ENCODE data around the gene RPS6KA6. TPM values are rescaled to one million over a fixed set of nuclear protein-coding genes. Genes with fewer than 3 reads are reported as not detected.

The RPS6KA6 gene
- total and polyA plus RNA-seq, 2 experiments from 2014 or later = 3.6 to 14.0 TPM

- ATAC-seq (no peak), DNase-seq (ENCODE audit: low spot score) (no peak)
Observed at GRCh38 chrX:84108584-84108983, 79.4 kb downstream of the RPS6KA6 start.

GRCh38 chrX:84099120-84099519, 88.9 kb downstream of the RPS6KA6 start:
- no peaks in the 10 kb centered on the region for H3K79me2 ChIP-seq (replicated peaks; ENCODE audit: insufficient read depth)
- H2AFZ ChIP-seq = no peak overlapping the region
- Mint-ChIP-seq H3K27ac (no peak overlapping the region), H3K4me1 (no peaks in the 10 kb centered on the region), H3K4me3 (no peak overlapping the region), H3K9me3 (no peaks in the 10 kb centered on the region), H3K27me3 (ENCODE audit: insufficient read depth, low read depth, poor library complexity) (no peaks in the 10 kb centered on the region), H3K36me3 (ENCODE audit: low read depth) (no peaks in the 10 kb centered on the region)
- H3K27ac ChIP-seq (ENCODE audit: low read depth) = no peak overlapping the region
- H3K36me3 ChIP-seq (ENCODE audit: insufficient read depth) = no peaks in the 10 kb centered on the region
- no peak overlapping the region for H3K4me2 ChIP-seq
- H3F3A ChIP-seq (replicated peaks; ENCODE audit: low read depth) = no peaks in the 10 kb centered on the region
- no peak for DNase-seq (ENCODE audit: low spot score)
- H3K9me2 ChIP-seq (ENCODE audit: insufficient read depth) = no peaks in the 10 kb centered on the region
- H3K4me3 ChIP-seq = no peak overlapping the region
- ATAC-seq = no peak
- no peaks in the 10 kb centered on the region for H3K4me1 ChIP-seq (ENCODE audit: insufficient read depth)
- no peaks in the 10 kb centered on the region for H3K27me3 ChIP-seq (ENCODE audit: insufficient read depth)
- no peaks in the 10 kb centered on the region for H4K20me1 ChIP-seq (replicated peaks; ENCODE audit: insufficient read depth)
- TF ChIP-seq EZH2phosphoT487 (IDR thresholded peaks at IDR 0.05; ENCODE audit: unreplicated experiment) (no peak), POLR2AphosphoS5 (IDR thresholded peaks at IDR 0.05; ENCODE audit: low read depth) (no peak), JUNB (IDR thresholded peaks at IDR 0.05; ENCODE audit: unreplicated experiment) (no peak), NANOG (IDR thresholded peaks at IDR 0.05; ENCODE audit: borderline replicate concordance) (no peak), ZNF114 (CRISPR knock-in tag; IDR thresholded peaks at IDR 0.05) (no peak), EZH2 (IDR thresholded peaks at IDR 0.05; ENCODE audit: low read depth, unreplicated experiment) (no peak), STAT1 (IDR thresholded peaks at IDR 0.05; ENCODE audit: unreplicated experiment) (no peak)
- TF ChIP-seq, protein P1, sequence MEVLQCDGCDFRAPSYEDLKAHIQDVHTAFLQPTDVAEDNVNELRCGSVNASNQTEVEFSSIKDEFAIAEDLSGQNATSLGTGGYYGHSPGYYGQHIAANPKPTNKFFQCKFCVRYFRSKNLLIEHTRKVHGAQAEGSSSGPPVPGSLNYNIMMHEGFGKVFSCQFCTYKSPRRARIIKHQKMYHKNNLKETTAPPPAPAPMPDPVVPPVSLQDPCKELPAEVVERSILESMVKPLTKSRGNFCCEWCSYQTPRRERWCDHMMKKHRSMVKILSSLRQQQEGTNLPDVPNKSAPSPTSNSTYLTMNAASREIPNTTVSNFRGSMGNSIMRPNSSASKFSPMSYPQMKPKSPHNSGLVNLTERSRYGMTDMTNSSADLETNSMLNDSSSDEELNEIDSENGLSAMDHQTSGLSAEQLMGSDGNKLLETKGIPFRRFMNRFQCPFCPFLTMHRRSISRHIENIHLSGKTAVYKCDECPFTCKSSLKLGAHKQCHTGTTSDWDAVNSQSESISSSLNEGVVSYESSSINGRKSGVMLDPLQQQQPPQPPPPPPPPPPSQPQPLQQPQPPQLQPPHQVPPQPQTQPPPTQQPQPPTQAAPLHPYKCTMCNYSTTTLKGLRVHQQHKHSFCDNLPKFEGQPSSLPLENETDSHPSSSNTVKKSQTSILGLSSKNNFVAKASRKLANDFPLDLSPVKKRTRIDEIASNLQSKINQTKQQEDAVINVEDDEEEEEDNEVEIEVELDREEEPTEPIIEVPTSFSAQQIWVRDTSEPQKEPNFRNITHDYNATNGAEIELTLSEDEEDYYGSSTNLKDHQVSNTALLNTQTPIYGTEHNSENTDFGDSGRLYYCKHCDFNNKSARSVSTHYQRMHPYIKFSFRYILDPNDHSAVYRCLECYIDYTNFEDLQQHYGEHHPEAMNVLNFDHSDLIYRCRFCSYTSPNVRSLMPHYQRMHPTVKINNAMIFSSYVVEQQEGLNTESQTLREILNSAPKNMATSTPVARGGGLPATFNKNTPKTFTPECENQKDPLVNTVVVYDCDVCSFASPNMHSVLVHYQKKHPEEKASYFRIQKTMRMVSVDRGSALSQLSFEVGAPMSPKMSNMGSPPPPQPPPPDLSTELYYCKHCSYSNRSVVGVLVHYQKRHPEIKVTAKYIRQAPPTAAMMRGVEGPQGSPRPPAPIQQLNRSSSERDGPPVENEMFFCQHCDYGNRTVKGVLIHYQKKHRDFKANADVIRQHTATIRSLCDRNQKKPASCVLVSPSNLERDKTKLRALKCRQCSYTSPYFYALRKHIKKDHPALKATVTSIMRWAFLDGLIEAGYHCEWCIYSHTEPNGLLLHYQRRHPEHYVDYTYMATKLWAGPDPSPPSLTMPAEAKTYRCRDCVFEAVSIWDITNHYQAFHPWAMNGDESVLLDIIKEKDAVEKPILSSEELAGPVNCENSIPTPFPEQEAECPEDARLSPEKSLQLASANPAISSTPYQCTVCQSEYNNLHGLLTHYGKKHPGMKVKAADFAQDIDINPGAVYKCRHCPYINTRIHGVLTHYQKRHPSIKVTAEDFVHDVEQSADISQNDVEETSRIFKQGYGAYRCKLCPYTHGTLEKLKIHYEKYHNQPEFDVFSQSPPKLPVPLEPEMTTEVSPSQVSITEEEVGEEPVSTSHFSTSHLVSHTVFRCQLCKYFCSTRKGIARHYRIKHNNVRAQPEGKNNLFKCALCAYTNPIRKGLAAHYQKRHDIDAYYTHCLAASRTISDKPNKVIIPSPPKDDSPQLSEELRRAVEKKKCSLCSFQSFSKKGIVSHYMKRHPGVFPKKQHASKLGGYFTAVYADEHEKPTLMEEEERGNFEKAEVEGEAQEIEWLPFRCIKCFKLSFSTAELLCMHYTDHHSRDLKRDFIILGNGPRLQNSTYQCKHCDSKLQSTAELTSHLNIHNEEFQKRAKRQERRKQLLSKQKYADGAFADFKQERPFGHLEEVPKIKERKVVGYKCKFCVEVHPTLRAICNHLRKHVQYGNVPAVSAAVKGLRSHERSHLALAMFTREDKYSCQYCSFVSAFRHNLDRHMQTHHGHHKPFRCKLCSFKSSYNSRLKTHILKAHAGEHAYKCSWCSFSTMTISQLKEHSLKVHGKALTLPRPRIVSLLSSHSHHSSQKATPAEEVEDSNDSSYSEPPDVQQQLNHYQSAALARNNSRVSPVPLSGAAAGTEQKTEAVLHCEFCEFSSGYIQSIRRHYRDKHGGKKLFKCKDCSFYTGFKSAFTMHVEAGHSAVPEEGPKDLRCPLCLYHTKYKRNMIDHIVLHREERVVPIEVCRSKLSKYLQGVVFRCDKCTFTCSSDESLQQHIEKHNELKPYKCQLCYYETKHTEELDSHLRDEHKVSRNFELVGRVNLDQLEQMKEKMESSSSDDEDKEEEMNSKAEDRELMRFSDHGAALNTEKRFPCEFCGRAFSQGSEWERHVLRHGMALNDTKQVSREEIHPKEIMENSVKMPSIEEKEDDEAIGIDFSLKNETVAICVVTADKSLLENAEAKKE (CRISPR knock-in tag; IDR thresholded peaks at IDR 0.05) = no peak
- TF ChIP-seq, protein P2, sequence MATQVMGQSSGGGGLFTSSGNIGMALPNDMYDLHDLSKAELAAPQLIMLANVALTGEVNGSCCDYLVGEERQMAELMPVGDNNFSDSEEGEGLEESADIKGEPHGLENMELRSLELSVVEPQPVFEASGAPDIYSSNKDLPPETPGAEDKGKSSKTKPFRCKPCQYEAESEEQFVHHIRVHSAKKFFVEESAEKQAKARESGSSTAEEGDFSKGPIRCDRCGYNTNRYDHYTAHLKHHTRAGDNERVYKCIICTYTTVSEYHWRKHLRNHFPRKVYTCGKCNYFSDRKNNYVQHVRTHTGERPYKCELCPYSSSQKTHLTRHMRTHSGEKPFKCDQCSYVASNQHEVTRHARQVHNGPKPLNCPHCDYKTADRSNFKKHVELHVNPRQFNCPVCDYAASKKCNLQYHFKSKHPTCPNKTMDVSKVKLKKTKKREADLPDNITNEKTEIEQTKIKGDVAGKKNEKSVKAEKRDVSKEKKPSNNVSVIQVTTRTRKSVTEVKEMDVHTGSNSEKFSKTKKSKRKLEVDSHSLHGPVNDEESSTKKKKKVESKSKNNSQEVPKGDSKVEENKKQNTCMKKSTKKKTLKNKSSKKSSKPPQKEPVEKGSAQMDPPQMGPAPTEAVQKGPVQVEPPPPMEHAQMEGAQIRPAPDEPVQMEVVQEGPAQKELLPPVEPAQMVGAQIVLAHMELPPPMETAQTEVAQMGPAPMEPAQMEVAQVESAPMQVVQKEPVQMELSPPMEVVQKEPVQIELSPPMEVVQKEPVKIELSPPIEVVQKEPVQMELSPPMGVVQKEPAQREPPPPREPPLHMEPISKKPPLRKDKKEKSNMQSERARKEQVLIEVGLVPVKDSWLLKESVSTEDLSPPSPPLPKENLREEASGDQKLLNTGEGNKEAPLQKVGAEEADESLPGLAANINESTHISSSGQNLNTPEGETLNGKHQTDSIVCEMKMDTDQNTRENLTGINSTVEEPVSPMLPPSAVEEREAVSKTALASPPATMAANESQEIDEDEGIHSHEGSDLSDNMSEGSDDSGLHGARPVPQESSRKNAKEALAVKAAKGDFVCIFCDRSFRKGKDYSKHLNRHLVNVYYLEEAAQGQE (IDR thresholded peaks at IDR 0.05; ENCODE audit: unreplicated experiment) = no peak

More at GRCh38 chrX:84108584-84108983, 79.4 kb downstream of the RPS6KA6 start:
- no peak for TF ChIP-seq JUNB (IDR thresholded peaks at IDR 0.05; ENCODE audit: unreplicated experiment)
- no peak for TF ChIP-seq ETS1 (IDR thresholded peaks at IDR 0.05)
- no peak for TF ChIP-seq POLR2AphosphoS5 (IDR thresholded peaks at IDR 0.05; ENCODE audit: low read depth)
- no peak for TF ChIP-seq EZH2 (IDR thresholded peaks at IDR 0.05; ENCODE audit: low read depth, unreplicated experiment)
- Histone ChIP-seq H3K79me2 (replicated peaks; ENCODE audit: insufficient read depth) (no peaks in the 10 kb centered on the region), H3K4me1 (ENCODE audit: insufficient read depth) (no peaks in the 10 kb centered on the region), H3F3A (replicated peaks; ENCODE audit: low read depth) (no peaks in the 10 kb centered on the region), H3K36me3 (ENCODE audit: insufficient read depth) (no peaks in the 10 kb centered on the region), H3K4me3 (no peak overlapping the region), H3K4me2 (no peak overlapping the region), H3K27ac (ENCODE audit: low read depth) (no peak overlapping the region), H3K27me3 (ENCODE audit: insufficient read depth) (no peaks in the 10 kb centered on the region), H3K9me2 (ENCODE audit: insufficient read depth) (no peaks in the 10 kb centered on the region), H2AFZ (no peak overlapping the region), H4K20me1 (replicated peaks; ENCODE audit: insufficient read depth) (no peaks in the 10 kb centered on the region)
- Mint-ChIP-seq H3K36me3 (ENCODE audit: low read depth) (peaks cover 3% of the 10 kb centered on the region; the same call in 1 of the 3 replicates), H3K9me3 (no peaks in the 10 kb centered on the region), H3K4me3 (no peak overlapping the region), H3K4me1 (no peaks in the 10 kb centered on the region), H3K27ac (no peak overlapping the region), H3K27me3 (ENCODE audit: insufficient read depth, low read depth, poor library complexity) (no peaks in the 10 kb centered on the region)
